Measurements from ENCODE around the gene AGPAT4.

- TF ChIP-seq GATA2 (IDR thresholded peaks at IDR 0.05; ENCODE audit: low read depth, low read length) (no peak), GATA3 (IDR thresholded peaks at IDR 0.05; ENCODE audit: low read depth, low read length) (no peak)
Observed at GRCh38 chr6:161137320-161137719, 136.5 kb downstream of the AGPAT4 start.
